Activated CD8-positive, alpha-beta memory T cell treated with anti-CD3 and anti-CD28 coated beads for 1 hour (primary cell): ENCODE results near the gene MEG3.

ENCODE experiments used
- DNase-seq, 2 donors: peaks; one replicate each; pipeline ENCODE4 v3.0.0-alpha.2; 2020; ENCODE audit warnings: low read depth in 1 of 2; ENCODE audit errors: extremely low read depth in 1 of 2

Gene MEG3

GRCh38 chr14:100862277-100862676, 36.4 kb downstream of the MEG3 start:
- DNase-seq: no peak

GRCh38 chr14:100862793-100863192, 36.9 kb downstream of the MEG3 start:
- DNase-seq: no peak

- no peak for DNase-seq
Measured at GRCh38 chr14:100864206-100864605, 38.3 kb downstream of the MEG3 start.

GRCh38 chr14:100864960-100865681, 39.2 kb downstream of the MEG3 start:
- DNase-seq: no peak

GRCh38 chr14:100865682-100866591, 40.0 kb downstream of the MEG3 start:
- no peak for DNase-seq

GRCh38 chr14:100866666-100867630, 41.0 kb downstream of the MEG3 start:
- no peak for DNase-seq

GRCh38 chr14:100867631-100868315, 41.9 kb downstream of the MEG3 start:
- no peak for DNase-seq

GRCh38 chr14:100868621-100869370, 42.9 kb downstream of the MEG3 start:
- DNase-seq: no peak

- DNase-seq: no peak
Measured at GRCh38 chr14:100871234-100872186, 45.6 kb downstream of the MEG3 start.

- DNase-seq: no peak
Measured at GRCh38 chr14:100872259-100873095, 46.6 kb downstream of the MEG3 start.

GRCh38 chr14:100873096-100873482, 47.2 kb downstream of the MEG3 start:
- no peak for DNase-seq

- no peak for DNase-seq
Measured at GRCh38 chr14:100874051-100874410, 48.1 kb downstream of the MEG3 start.

GRCh38 chr14:100874411-100875091, 48.6 kb downstream of the MEG3 start:
- DNase-seq: no peak

GRCh38 chr14:100875126-100875525, 49.2 kb downstream of the MEG3 start:
- DNase-seq: no peak

- no peak for DNase-seq
Measured at GRCh38 chr14:100875861-100876590, 50.1 kb downstream of the MEG3 start.
